ENCODE measurements around the gene FILIP1L. TPM values are rescaled to one million over a fixed set of nuclear protein-coding genes. Genes with fewer than 3 reads are reported as not detected.

FILIP1L gene
- total RNA-seq, 2 experiments from 2014 or later, result 0.24 TPM; not detected in 1

GRCh38 chr3:100044369-100044768, 69.9 kb downstream of the FILIP1L start:
- intact Hi-C loops (cut with micrococcal nuclease), result no loop called here
- Mint-ChIP-seq H3K9me3 (no peaks in the 10 kb centered on the region), H3K27ac (no peak overlapping the region), H3K4me3 (no peak overlapping the region), H3K4me1 (ENCODE audit: low read depth) (peaks cover 10% of the 10 kb centered on the region), H3K36me3 (ENCODE audit: low read depth) (no peaks in the 10 kb centered on the region), H3K27me3 (ENCODE audit: low read depth) (no peaks in the 10 kb centered on the region)
- DNase-seq, result no peak
- CTCF ChIA-PET, result no interaction called here

- H3K36me3 Mint-ChIP-seq (ENCODE audit: low read depth), result no peaks in the 10 kb centered on the region
- no peaks in the 10 kb centered on the region for H3K27me3 Mint-ChIP-seq (ENCODE audit: low read depth)
- peaks cover 10% of the 10 kb centered on the region for H3K4me1 Mint-ChIP-seq (ENCODE audit: low read depth)
- no peak for DNase-seq
- intact Hi-C loops (cut with micrococcal nuclease), result no loop called here
- H3K9me3 Mint-ChIP-seq, result no peaks in the 10 kb centered on the region
- CTCF ChIA-PET, result interaction anchor here (1.1 kb wide), 1 partner anchor 183 kb away, joined by 3 read pairs; no protein-coding TSS in a partner anchor
- no peak overlapping the region for H3K27ac Mint-ChIP-seq
- no peak overlapping the region for H3K4me3 Mint-ChIP-seq
Observed at GRCh38 chr3:100043271-100043670, 71.0 kb downstream of the FILIP1L start.

GRCh38 chr3:100042166-100042981, 71.9 kb downstream of the FILIP1L start:
- CTCF ChIA-PET, result interaction anchor here (1.8 kb wide), 1 partner anchor 211 kb away, joined by 7 read pairs; no protein-coding TSS in a partner anchor
- Mint-ChIP-seq H3K4me3 (no peak overlapping the region), H3K27me3 (ENCODE audit: low read depth) (no peaks in the 10 kb centered on the region), H3K4me1 (ENCODE audit: low read depth) (peaks cover 5% of the 10 kb centered on the region), H3K9me3 (no peaks in the 10 kb centered on the region), H3K27ac (no peak overlapping the region), H3K36me3 (ENCODE audit: low read depth) (no peaks in the 10 kb centered on the region)
- no peak for DNase-seq
- intact Hi-C loops (cut with micrococcal nuclease), result no loop called here

DNA sequence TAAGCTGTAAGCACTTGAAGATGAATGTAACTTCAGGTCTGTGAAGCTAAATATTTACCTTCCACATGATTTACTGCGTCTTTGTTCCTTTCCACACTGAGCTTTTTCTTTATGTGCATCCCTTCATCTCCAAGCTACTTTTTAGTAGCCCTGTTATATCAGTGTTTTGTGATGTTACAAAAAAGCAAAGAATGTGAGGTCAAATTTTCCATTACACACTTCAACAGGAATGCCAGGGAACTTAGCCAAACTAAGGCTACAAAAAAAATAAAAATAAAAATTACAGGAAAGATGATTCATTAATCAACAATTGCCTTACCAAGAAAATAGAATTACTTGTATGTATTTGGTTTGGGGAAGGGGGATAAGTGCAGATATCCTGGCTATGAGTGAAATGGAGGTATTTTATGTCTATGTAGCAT, 73.0 kb downstream of the FILIP1L start:
- intact Hi-C loops (cut with micrococcal nuclease), result no loop called here
- H3K27ac Mint-ChIP-seq, result no peak overlapping the region

GRCh38 chr3:100040451-100041225, 73.7 kb downstream of the FILIP1L start:
- H3K9me3 Mint-ChIP-seq, result no peaks in the 10 kb centered on the region
- no peak overlapping the region for H3K27ac Mint-ChIP-seq
- H3K4me3 Mint-ChIP-seq, result no peak overlapping the region
- no peaks in the 10 kb centered on the region for H3K27me3 Mint-ChIP-seq (ENCODE audit: low read depth)
- peaks cover 3% of the 10 kb centered on the region for H3K4me1 Mint-ChIP-seq (ENCODE audit: low read depth)
- CTCF ChIA-PET, result interaction anchor here (1.8 kb wide), 1 partner anchor 209 kb away, joined by 7 read pairs; no protein-coding TSS in a partner anchor
- no peaks in the 10 kb centered on the region for H3K36me3 Mint-ChIP-seq (ENCODE audit: low read depth)
- DNase-seq, result no peak
- intact Hi-C loops (cut with micrococcal nuclease), result no loop called here

More for the DNA sequence above, 73.0 kb downstream of the FILIP1L start:
- Mint-ChIP-seq H3K4me1 (ENCODE audit: low read depth) (peaks cover 3% of the 10 kb centered on the region), H3K27me3 (ENCODE audit: low read depth) (no peaks in the 10 kb centered on the region), H3K9me3 (no peaks in the 10 kb centered on the region), H3K36me3 (ENCODE audit: low read depth) (no peaks in the 10 kb centered on the region), H3K4me3 (no peak overlapping the region)
- CTCF ChIA-PET, result interaction anchor here (1.8 kb wide), 1 partner anchor 210 kb away, joined by 7 read pairs; no protein-coding TSS in a partner anchor
- DNase-seq, result no peak

GRCh38 chr3:100039075-100039474, 75.2 kb downstream of the FILIP1L start:
- DNase-seq, result no peak
- Mint-ChIP-seq H3K27ac (no peak overlapping the region), H3K4me3 (no peak overlapping the region), H3K27me3 (ENCODE audit: low read depth) (no peaks in the 10 kb centered on the region), H3K4me1 (ENCODE audit: low read depth) (peaks cover 3% of the 10 kb centered on the region), H3K36me3 (ENCODE audit: low read depth) (no peaks in the 10 kb centered on the region), H3K9me3 (no peaks in the 10 kb centered on the region)
- CTCF ChIA-PET, result no interaction called here
- intact Hi-C loops (cut with micrococcal nuclease), result no loop called here

DNA sequence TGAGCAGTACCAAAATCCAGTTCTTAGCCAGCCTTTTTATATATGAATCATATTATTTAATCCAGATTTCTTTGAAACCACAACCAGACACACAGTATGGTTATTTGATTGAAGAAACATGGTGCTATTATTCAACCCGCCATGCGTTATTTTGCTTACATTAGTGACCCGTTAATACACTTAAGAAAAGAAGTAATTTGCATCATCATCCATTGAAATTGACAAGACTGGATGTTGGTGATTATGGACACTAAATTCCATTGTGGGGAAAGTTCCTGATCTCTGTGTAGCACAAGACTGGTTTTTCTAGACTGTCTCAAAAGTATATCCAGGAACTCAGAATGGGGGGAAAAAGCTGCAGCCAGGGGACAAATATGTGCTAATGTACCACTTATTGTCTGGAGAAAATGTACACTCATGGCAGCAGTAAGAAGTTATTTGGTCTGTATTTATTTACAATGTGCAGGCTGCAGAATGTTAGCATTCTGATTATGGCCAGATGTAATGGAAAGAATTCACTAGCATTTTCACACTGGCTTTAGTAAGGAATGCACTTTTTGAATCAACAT, 80.3 kb downstream of the FILIP1L start:
- CTCF ChIA-PET, result no interaction called here
- no peak overlapping the region for H3K27ac Mint-ChIP-seq
- no peak overlapping the region for H3K4me3 Mint-ChIP-seq
- H3K27me3 Mint-ChIP-seq (ENCODE audit: low read depth), result no peaks in the 10 kb centered on the region
- no peaks in the 10 kb centered on the region for H3K9me3 Mint-ChIP-seq
- intact Hi-C loops (cut with micrococcal nuclease), result no loop called here
- H3K4me1 Mint-ChIP-seq (ENCODE audit: low read depth), result peaks cover 2% of the 10 kb centered on the region
- H3K36me3 Mint-ChIP-seq (ENCODE audit: low read depth), result peaks cover 7% of the 10 kb centered on the region
- DNase-seq, result no peak

DNA sequence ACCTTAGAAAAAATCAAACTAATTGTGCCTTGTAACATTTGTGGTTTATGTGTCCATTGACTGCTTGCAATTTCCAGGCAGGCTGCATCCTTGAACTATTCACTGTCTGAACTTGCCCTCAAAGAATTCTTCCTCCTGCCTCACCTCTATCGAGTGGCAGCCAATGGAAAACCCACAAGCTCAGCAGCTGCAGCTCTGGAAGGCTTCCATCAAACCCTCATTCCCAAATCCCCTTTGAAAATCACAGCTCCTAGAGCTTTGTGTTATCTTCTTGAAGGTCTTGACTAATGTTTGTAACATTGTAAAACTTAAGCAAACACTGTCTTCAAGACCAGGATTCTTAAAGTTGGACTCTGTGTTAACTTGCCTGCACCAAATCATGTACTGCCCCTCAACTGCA, 81.1 kb downstream of the FILIP1L start:
- no peak for DNase-seq
- CTCF ChIA-PET, result no interaction called here
- no peak overlapping the region for H3K4me3 Mint-ChIP-seq
- no peaks in the 10 kb centered on the region for H3K9me3 Mint-ChIP-seq
- no peak overlapping the region for H3K27ac Mint-ChIP-seq
- peaks cover 2% of the 10 kb centered on the region for H3K4me1 Mint-ChIP-seq (ENCODE audit: low read depth)
- H3K36me3 Mint-ChIP-seq (ENCODE audit: low read depth), result peaks cover 7% of the 10 kb centered on the region
- no peaks in the 10 kb centered on the region for H3K27me3 Mint-ChIP-seq (ENCODE audit: low read depth)
- intact Hi-C loops (cut with micrococcal nuclease), result no loop called here

DNA sequence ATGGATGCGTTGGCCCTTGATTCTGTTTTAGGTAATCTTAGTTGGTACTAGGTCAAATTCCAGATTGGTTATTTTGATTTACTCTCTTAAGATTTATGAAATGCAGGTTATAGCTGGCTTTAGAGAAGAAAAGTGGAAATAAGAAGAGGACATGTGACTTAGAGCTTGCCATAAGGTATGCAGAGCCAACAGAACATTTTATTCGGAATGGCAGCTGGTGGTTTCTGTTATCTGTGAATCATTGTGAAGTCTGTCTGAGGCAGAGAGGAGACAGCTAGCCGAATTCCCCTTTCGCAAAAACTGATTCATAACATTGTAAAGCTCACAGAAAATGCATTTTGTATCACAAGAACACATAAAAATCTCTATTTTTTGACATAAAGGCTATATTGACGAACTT, 82.1 kb downstream of the FILIP1L start:
- peaks cover 2% of the 10 kb centered on the region for H3K4me1 Mint-ChIP-seq (ENCODE audit: low read depth)
- intact Hi-C loops (cut with micrococcal nuclease), result no loop called here
- CTCF ChIA-PET, result interaction anchor here (0.7 kb wide), 1 partner anchor 10 kb away, joined by 3 read pairs; no protein-coding TSS in a partner anchor
- no peaks in the 10 kb centered on the region for H3K27me3 Mint-ChIP-seq (ENCODE audit: low read depth)
- H3K27ac Mint-ChIP-seq, result no peak overlapping the region
- no peak overlapping the region for H3K4me3 Mint-ChIP-seq
- no peak for DNase-seq
- H3K36me3 Mint-ChIP-seq (ENCODE audit: low read depth), result peaks cover 7% of the 10 kb centered on the region
- no peaks in the 10 kb centered on the region for H3K9me3 Mint-ChIP-seq

DNA sequence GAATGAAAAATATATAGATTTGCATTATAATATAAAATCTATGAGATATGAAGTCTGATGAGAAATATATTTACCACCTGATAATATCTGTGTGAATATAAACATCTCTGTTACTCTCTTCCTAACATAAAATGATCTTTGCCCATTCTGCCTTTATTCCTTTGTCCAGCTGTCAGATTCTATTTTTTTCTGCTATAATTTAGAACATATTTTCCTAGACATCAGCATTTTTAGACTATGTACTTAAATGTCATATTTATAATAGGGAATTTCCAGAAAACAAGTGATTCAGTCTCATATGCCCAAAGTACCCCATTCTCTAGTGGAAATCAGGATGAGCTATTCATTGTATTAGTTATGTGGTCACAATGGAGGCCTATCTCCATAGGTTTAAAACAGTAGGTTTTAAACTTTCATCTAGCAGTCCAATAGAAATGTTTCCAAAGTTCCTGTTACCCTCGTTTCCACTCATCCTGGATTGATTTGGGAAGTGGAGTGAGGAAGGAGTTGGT, 83.3 kb downstream of the FILIP1L start:
- Mint-ChIP-seq H3K4me3 (no peak overlapping the region), H3K4me1 (ENCODE audit: low read depth) (peaks cover 2% of the 10 kb centered on the region), H3K9me3 (no peaks in the 10 kb centered on the region), H3K27ac (no peak overlapping the region), H3K27me3 (ENCODE audit: low read depth) (no peaks in the 10 kb centered on the region), H3K36me3 (ENCODE audit: low read depth) (peaks cover 7% of the 10 kb centered on the region)
- intact Hi-C loops (cut with micrococcal nuclease), result no loop called here
- CTCF ChIA-PET, result no interaction called here
- DNase-seq, result no peak

- Mint-ChIP-seq H3K27ac (no peak overlapping the region), H3K27me3 (ENCODE audit: low read depth) (no peaks in the 10 kb centered on the region), H3K4me3 (no peak overlapping the region), H3K9me3 (no peaks in the 10 kb centered on the region), H3K4me1 (ENCODE audit: low read depth) (peaks cover 2% of the 10 kb centered on the region), H3K36me3 (ENCODE audit: low read depth) (peaks cover 7% of the 10 kb centered on the region)
- CTCF ChIA-PET, result no interaction called here
- intact Hi-C loops (cut with micrococcal nuclease), result no loop called here
- DNase-seq, result no peak
Observed at GRCh38 chr3:100030346-100030745, 84.0 kb downstream of the FILIP1L start.

DNA sequence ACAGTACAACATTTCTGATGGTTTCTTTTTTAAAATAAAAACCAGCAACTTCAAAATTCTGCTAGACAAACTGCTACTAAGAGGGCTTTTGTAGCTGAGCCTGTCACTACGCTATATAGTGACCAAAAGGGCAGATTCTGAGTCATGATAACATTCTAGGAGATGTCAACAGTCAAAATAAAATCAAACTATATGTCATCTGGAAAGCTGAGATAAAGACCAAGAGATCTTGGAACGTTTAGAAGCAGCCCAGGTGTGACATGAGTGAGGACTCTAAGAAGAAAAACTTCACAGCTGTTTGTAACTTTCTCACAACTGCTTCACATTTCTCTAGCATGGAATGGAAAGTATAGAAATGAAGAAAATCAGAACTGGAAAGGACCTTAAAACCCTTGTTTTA, 84.6 kb downstream of the FILIP1L start:
- CTCF ChIA-PET, result interaction anchor here (0.7 kb wide), 1 partner anchor 197 kb away, joined by 3 read pairs; no protein-coding TSS in a partner anchor
- Mint-ChIP-seq H3K27ac (no peak overlapping the region), H3K4me3 (no peak overlapping the region), H3K27me3 (ENCODE audit: low read depth) (no peaks in the 10 kb centered on the region), H3K9me3 (no peaks in the 10 kb centered on the region), H3K36me3 (ENCODE audit: low read depth) (peaks cover 7% of the 10 kb centered on the region), H3K4me1 (ENCODE audit: low read depth) (peaks cover 2% of the 10 kb centered on the region)
- intact Hi-C loops (cut with micrococcal nuclease), result no loop called here
- DNase-seq, result no peak
